Left colon (tissue), 2 donors: ENCODE measurements around the gene KRTAP20-4. TPM values are rescaled to one million over a fixed set of nuclear protein-coding genes. Genes with fewer than 3 reads are reported as not detected.

Source experiments
- ATAC-seq: fragments of 200-7000 bp; cut with Tn5 transposase; one replicate; pipeline ENCODE4 v1.9.1; 2020; ENCODE audit warnings: mild to moderate bottlenecking, moderate library complexity
- DNase-seq, 2 donors: peaks; one replicate each; pipeline ENCODE4 v3.0.0-alpha.2; 2020
- intact Hi-C, 2 donors: fragments of 100-400 bp; cut with DNase I in 1 of 2; cut with micrococcal nuclease in 1 of 2; formaldehyde crosslinking; loops; one replicate each; pipeline versions ENCODE4 v1.11.2 to v1.14.0; 2022; cut with DNase I, micrococcal nuclease
- total RNA-seq, 2 donors: library from RNA; stranded (reverse); fragmentation: NEBNext Ultra II Directional; extraction: Animal tissue kit (Norgen Biotek cat#: 25700); gene quantifications; one replicate each; pipeline ENCODE4 v1.2.1, GENCODE V29; 2021
- donor health status: DM: no; HTN: no; CAD: no.
- donor health status: DM: yes; HTN: yes; CAD: no.

KRTAP20-4 gene
- total RNA-seq, 2 donors from 2014 or later: not detected

GRCh38 chr21:30638686-30639085 lies 18.3 kb downstream of the KRTAP20-4 start:
- DNase-seq (no peak), ATAC-seq (no peak)
- intact Hi-C loops: no loop called here

- ATAC-seq: no peak
- DNase-seq: no peak
- intact Hi-C loops: no loop called here
Measured at GRCh38 chr21:30642564-30642963, 22.1 kb downstream of the KRTAP20-4 start, which contains the start of gene KRTAP20-3. Gene KRTAP20-3 (plus strand): TSS chr21:30642864.

- intact Hi-C loops: no loop called here
- DNase-seq (no peak), ATAC-seq (no peak)
Measured at GRCh38 chr21:30646904-30647414, 26.5 kb downstream of the KRTAP20-4 start.

- no peak for DNase-seq
- intact Hi-C loops: no loop called here
- no peak for ATAC-seq
Measured at GRCh38 chr21:30652891-30653290, 32.5 kb downstream of the KRTAP20-4 start.

GRCh38 chr21:30668776-30669175 lies 48.3 kb downstream of the KRTAP20-4 start:
- no peak for ATAC-seq
- no peak for DNase-seq
- intact Hi-C loops: no loop called here

Other genes starting within 250 kb of the KRTAP20-4 start
- gene KRTAP13-2, start 248.4 kb upstream of the KRTAP20-4 start, total RNA-seq: 1 to 10 TPM; 1.9 to 10.0 TPM
- not detected for gene KRTAP13-1, start 224.6 kb upstream of the KRTAP20-4 start, total RNA-seq
- gene KRTAP13-3, start 194.7 kb upstream of the KRTAP20-4 start, total RNA-seq: not detected
- not detected for gene KRTAP13-4, start 190.4 kb upstream of the KRTAP20-4 start, total RNA-seq
- not detected for gene KRTAP15-1, start 180.4 kb upstream of the KRTAP20-4 start, total RNA-seq
- gene KRTAP19-1, start 140.3 kb upstream of the KRTAP20-4 start, total RNA-seq: not detected
- gene KRTAP19-2, start 133.2 kb upstream of the KRTAP20-4 start, total RNA-seq: not detected
- gene KRTAP19-3, start 128.6 kb upstream of the KRTAP20-4 start, total RNA-seq: not detected
- gene KRTAP19-4, start 123.5 kb upstream of the KRTAP20-4 start, total RNA-seq: not detected
- gene KRTAP19-5, start 118.5 kb upstream of the KRTAP20-4 start, total RNA-seq: not detected
- gene KRTAP19-6, start 78.8 kb upstream of the KRTAP20-4 start, total RNA-seq: not detected
- not detected for gene KRTAP19-7, start 59.3 kb upstream of the KRTAP20-4 start, total RNA-seq
- not detected for gene KRTAP22-2, start 30.2 kb upstream of the KRTAP20-4 start, total RNA-seq
- gene KRTAP6-3, start 28.2 kb upstream of the KRTAP20-4 start, total RNA-seq: not detected
- gene KRTAP6-2, start 21.7 kb upstream of the KRTAP20-4 start, total RNA-seq: not detected
- gene KRTAP22-1, start 19.5 kb upstream of the KRTAP20-4 start, total RNA-seq: not detected
- gene KRTAP6-1, start 6.7 kb upstream of the KRTAP20-4 start, total RNA-seq: not detected
- not detected for gene KRTAP20-1, start 4.2 kb upstream of the KRTAP20-4 start, total RNA-seq
- not detected for gene KRTAP20-2, start 14.6 kb downstream of the KRTAP20-4 start, total RNA-seq
- gene KRTAP20-3, start 22.2 kb downstream of the KRTAP20-4 start, total RNA-seq: not detected
- not detected for gene KRTAP21-3, start 98.2 kb downstream of the KRTAP20-4 start, total RNA-seq
- not detected for gene KRTAP21-2, start 126.6 kb downstream of the KRTAP20-4 start, total RNA-seq
- not detected for gene KRTAP21-1, start 134.8 kb downstream of the KRTAP20-4 start, total RNA-seq
- not detected for gene KRTAP8-1, start 192.6 kb downstream of the KRTAP20-4 start, total RNA-seq
- gene KRTAP7-1, start 209.1 kb downstream of the KRTAP20-4 start, total RNA-seq: not detected